Mesothelial cell of epicardium (in vitro differentiated cells): ENCODE data around the gene CCNL2. TPM values are rescaled to one million over a fixed set of nuclear protein-coding genes. Genes with fewer than 3 reads are reported as not detected.

ENCODE experiments used
- DNase-seq, 2 experiments: peaks; one replicate each; pipeline ENCODE4 v3.0.0; 2021; ENCODE audit warnings: low spot score in 2 of 2; ENCODE audit not compliant: unreplicated experiment in 2 of 2
- H3K27ac Mint-ChIP-seq: 2 replicates; pipeline ENCODE4 v1.8.0; 2021; ENCODE audit warnings: mixed read lengths
- H3K27me3 Mint-ChIP-seq: 2 replicates; pipeline ENCODE4 v1.8.0; 2021; ENCODE audit warnings: low read depth, mixed read lengths
- H3K36me3 Mint-ChIP-seq: 2 replicates; pipeline ENCODE4 v1.8.0; 2021; ENCODE audit warnings: mixed read lengths
- H3K4me1 Mint-ChIP-seq: 2 replicates; pipeline ENCODE4 v1.8.0; 2021; ENCODE audit warnings: mixed read lengths
- H3K4me3 Mint-ChIP-seq: 2 replicates; pipeline ENCODE4 v1.8.0; 2021; ENCODE audit warnings: mild to moderate bottlenecking, moderate library complexity, mixed read lengths
- H3K9me3 Mint-ChIP-seq: 2 replicates; pipeline ENCODE4 v1.8.0; 2021; ENCODE audit warnings: mixed read lengths
- total RNA-seq: library from RNA; stranded (reverse); gene quantifications from 3 replicates; pipeline ENCODE4 v1.2.1, GENCODE V29; 2021
- TF ChIP-seq, protein P1 (sequence below): fragments of 200-600 bp; sonication (generic); IDR thresholded peaks from one replicate; pipeline ENCODE4 v1.5.0; 2021; ENCODE audit warnings: antibody characterized with exemption; ENCODE audit not compliant: unreplicated experiment

The CCNL2 gene
- total RNA-seq, 1 donor from 2014 or later, result 423 TPM

DNA sequence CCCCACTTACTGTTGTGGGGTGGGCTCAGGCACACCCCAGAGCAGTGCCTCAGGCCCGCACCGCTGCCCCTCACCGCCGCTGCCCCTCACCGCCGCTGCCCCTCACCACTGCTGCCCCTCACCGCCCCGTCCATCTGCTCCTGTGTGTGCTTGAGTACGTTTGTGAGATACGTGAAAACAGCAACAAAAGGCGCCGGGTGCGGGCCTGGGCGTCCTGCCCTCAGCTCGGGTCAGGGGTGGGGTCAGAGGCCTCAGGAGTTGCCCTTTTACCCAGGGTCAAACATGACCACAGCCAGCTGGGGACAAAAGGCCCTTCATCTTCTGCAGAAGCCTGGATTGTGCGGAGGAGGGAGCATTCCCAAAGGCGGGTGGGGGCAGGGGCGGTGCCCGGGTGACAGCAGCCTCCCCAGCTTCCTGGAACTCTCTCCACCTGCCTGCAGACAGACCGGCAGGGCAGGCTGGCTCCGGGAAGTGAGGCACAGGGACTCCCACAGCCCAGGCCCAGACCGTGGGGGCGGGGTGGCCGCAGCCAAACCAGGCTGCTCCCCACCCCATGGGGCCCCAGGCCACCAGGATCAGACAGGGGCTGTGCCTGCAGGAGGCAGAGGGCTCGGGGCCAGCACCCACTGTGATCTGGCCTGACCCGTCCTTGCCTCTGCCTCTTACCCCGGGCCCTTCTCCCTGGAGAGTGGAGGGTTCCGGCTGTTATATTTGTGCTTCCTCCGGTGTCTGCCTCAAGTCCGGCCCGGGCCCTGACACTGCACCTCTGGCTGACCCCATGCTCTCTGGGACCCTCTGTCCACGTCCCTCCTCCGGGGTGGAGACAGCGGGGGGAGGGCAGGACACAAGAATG lies 34.0 kb upstream of the CCNL2 start:
- TF ChIP-seq, protein P1, sequence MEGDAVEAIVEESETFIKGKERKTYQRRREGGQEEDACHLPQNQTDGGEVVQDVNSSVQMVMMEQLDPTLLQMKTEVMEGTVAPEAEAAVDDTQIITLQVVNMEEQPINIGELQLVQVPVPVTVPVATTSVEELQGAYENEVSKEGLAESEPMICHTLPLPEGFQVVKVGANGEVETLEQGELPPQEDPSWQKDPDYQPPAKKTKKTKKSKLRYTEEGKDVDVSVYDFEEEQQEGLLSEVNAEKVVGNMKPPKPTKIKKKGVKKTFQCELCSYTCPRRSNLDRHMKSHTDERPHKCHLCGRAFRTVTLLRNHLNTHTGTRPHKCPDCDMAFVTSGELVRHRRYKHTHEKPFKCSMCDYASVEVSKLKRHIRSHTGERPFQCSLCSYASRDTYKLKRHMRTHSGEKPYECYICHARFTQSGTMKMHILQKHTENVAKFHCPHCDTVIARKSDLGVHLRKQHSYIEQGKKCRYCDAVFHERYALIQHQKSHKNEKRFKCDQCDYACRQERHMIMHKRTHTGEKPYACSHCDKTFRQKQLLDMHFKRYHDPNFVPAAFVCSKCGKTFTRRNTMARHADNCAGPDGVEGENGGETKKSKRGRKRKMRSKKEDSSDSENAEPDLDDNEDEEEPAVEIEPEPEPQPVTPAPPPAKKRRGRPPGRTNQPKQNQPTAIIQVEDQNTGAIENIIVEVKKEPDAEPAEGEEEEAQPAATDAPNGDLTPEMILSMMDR, result no peak
- peak in 1 of 2 experiments; percentile 74 for DNase-seq
- no peaks in the 10 kb centered on the region for H3K9me3 Mint-ChIP-seq
- H3K27ac Mint-ChIP-seq, result peak overlapping the region; percentile 95
- no peaks in the 10 kb centered on the region for H3K36me3 Mint-ChIP-seq
- no peaks in the 10 kb centered on the region for H3K27me3 Mint-ChIP-seq
- peak overlapping the region; percentile 48 for H3K4me3 Mint-ChIP-seq
- peaks cover 53% of the 10 kb centered on the region for H3K4me1 Mint-ChIP-seq

DNA sequence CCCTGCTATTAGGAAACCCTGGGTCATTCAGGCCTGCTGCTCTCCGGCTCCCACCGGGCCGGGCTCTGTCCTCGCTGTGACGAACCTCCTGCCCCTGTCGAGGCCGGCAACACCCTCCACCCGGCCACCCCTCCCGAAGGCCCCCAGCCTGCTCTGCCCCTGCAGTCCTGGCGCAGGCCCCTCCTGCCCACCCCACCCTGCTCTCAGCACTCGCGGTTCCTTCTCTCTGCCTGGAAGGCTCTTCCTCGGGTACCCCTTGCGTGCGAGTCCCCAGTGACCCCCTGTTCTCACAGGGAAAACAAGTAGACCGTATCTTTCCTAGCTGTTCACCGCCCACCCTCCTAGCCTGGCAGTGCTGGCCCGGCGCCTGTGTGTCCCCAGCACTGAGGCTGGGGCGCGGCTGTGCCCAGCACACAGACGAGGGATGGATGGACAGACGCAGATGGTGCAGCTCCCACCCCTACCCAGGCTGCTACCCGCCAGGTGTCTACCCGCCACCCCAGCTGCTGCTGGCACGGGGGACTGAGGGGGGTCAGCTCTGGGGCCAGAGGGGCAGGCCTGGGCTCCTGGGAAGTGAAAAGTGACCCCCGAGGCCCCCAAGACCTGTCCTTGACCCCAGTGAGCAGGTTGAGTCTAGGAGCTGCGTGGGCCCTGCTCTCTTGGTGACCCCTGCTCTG lies 33.3 kb upstream of the CCNL2 start:
- TF ChIP-seq, protein P1, result no peak
- Mint-ChIP-seq H3K36me3 (no peaks in the 10 kb centered on the region), H3K4me3 (peak overlapping the region; percentile 24), H3K27me3 (no peaks in the 10 kb centered on the region), H3K4me1 (peaks cover 53% of the 10 kb centered on the region), H3K9me3 (no peaks in the 10 kb centered on the region), H3K27ac (peak overlapping the region; percentile 90)
- DNase-seq, result no peak

DNA sequence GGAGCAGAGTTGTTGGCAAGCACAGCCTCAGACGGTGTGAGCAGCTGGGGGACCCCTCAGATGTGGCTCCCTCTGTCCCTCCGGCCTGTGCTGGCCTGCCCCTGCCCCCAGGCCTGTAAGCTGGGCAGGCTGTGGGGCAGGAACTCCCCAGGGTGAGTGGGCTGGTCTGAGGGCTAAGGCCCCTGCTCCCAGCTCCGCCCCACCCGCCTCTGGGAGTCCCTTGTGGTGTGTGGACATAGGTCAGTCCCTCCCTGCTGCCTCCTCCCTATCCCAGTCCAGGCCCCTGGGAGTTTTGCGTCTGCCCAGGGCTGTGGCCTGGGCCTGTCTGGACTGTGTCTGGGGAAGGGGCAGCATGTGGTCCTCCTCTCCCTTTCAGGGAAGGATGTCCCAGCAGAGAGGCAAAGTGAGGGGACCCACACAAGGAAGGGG lies 32.7 kb upstream of the CCNL2 start:
- Mint-ChIP-seq H3K27ac (peak overlapping the region; percentile 89), H3K9me3 (no peaks in the 10 kb centered on the region), H3K27me3 (no peaks in the 10 kb centered on the region), H3K4me1 (peaks cover 53% of the 10 kb centered on the region), H3K4me3 (no peak overlapping the region), H3K36me3 (no peaks in the 10 kb centered on the region)
- DNase-seq, result no peak
- TF ChIP-seq, protein P1, result no peak

DNA sequence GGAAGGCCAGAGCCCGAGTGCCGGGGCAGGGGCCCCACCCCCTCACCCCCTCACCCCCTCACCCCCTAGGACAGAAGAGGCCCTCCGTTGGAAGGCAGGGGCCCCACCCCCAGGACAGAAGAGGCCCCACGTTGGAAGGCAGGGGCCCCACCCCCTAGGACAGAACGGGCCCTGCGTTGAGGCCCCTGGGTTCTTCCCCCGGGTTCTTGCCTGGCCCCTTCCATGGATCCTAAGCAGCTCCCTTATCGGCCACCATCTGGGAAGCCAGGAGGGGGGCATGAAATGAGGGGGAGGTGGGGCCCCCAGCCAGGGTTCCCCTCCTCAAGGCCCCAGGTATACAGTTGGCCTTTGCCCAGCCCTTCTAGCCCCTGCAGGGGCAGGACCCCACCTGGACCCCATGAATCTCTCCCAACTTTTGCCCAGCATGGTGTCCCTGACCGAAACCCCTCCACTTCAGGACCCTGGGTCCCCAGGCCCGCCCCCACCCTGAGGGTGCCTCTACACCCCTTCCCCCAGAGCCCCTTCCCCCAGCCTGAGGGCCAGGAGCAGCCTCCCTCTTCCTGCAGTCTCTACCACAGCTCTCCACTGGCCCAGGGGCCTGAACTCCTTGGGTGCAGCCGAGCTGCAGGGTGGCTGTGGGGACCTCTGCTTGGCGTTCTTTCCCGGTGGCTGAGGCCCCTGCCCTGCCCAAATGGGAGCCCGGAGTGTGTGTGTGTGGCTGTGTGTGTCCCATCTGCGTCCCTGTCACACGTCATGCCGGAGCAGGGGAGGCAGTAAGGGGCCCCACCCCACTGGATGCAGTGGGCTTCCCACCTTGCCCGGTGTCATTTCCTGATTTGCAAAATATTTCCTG lies 32.1 kb upstream of the CCNL2 start:
- H3K9me3 Mint-ChIP-seq, result no peaks in the 10 kb centered on the region
- no peaks in the 10 kb centered on the region for H3K27me3 Mint-ChIP-seq
- H3K27ac Mint-ChIP-seq, result peak overlapping the region; percentile 92
- H3K4me3 Mint-ChIP-seq, result peak overlapping the region; percentile 10
- TF ChIP-seq, protein P1, result no peak
- H3K36me3 Mint-ChIP-seq, result no peaks in the 10 kb centered on the region
- peaks cover 52% of the 10 kb centered on the region for H3K4me1 Mint-ChIP-seq
- DNase-seq, result no peak
